ENCODE measurements around the gene ZFPM1.

The ZFPM1 gene

GRCh38 chr16:88430185-88430523, 22.9 kb upstream of the ZFPM1 start:
- Histone ChIP-seq H3K27ac (replicated peaks) (no peak overlapping the region), H3K4me3 (replicated peaks; ENCODE audit: insufficient read depth, low read length) (no peak overlapping the region), H3K27me3 (ENCODE audit: insufficient read depth, poor library complexity, severe bottlenecking) (peaks cover 11% of the 10 kb centered on the region)
- TF ChIP-seq REST (IDR thresholded peaks at IDR 0.05; ENCODE audit: insufficient replicate concordance, low read depth) (no peak), POLR2AphosphoS5 (IDR thresholded peaks at IDR 0.05; ENCODE audit: low read depth) (no peak), SPI1 (IDR thresholded peaks at IDR 0.05; ENCODE audit: borderline replicate concordance, low read depth) (no peak), GABPA (IDR thresholded peaks at IDR 0.05; ENCODE audit: low read depth) (no peak)
- TF ChIP-seq, protein P1, sequence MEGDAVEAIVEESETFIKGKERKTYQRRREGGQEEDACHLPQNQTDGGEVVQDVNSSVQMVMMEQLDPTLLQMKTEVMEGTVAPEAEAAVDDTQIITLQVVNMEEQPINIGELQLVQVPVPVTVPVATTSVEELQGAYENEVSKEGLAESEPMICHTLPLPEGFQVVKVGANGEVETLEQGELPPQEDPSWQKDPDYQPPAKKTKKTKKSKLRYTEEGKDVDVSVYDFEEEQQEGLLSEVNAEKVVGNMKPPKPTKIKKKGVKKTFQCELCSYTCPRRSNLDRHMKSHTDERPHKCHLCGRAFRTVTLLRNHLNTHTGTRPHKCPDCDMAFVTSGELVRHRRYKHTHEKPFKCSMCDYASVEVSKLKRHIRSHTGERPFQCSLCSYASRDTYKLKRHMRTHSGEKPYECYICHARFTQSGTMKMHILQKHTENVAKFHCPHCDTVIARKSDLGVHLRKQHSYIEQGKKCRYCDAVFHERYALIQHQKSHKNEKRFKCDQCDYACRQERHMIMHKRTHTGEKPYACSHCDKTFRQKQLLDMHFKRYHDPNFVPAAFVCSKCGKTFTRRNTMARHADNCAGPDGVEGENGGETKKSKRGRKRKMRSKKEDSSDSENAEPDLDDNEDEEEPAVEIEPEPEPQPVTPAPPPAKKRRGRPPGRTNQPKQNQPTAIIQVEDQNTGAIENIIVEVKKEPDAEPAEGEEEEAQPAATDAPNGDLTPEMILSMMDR (IDR thresholded peaks at IDR 0.05; ENCODE audit: insufficient read depth, low read length) = no peak
- DNase-seq (ENCODE audit: low read depth in 1 of 2, low spot score in 1 of 2) = no peak

DNA sequence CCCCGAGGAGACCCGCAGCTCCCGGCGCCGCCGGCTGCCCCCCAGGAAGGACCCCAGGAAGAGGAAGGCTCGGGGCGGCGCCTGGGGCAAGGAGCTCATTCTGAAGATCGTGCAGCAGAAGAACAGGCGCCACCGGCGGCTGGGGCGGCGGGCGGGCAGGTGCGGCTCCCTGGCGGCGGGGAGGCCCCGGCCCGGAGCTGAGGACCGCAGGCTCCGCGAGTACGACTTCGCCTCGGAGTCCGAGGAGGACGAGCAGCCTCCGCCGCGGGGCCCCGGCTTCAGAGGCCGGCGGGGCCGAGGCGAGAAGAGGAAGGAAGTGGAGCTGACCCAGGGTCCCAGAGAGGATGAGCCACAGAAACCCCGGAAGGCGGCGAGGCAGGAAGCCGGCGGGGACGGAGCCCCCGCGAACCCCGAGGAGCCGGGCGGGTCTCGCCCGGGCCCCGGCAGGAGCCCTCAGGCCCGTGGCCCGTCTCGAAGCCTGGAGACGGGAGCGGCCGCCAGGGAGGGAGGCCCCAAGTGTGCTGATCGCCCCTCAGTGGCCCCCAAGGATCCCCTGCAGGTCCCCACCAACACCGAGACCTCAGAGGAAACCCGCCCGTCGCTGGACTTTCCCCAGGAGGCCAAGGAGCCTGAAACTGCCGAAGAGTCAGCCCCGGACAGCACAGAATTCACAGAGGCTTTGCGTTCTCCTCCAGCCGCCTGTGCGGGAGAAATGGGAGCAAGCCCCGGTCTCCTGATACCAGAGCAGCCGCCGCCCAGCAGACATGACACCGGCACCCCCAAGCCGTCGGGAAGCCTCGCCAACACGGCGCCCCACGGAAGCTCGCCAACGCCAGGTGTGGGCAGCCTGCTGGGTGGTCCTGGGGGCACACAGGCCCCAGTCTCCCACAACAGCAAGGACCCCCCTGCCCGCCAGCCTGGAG, 22.3 kb upstream of the ZFPM1 start:
- no peak overlapping the region for H3K4me3 ChIP-seq (replicated peaks; ENCODE audit: insufficient read depth, low read length)
- DNase-seq (ENCODE audit: low read depth in 1 of 2, low spot score in 1 of 2) = no peak
- no peak for TF ChIP-seq GABPA (IDR thresholded peaks at IDR 0.05; ENCODE audit: low read depth)
- TF ChIP-seq REST (IDR thresholded peaks at IDR 0.05; ENCODE audit: insufficient replicate concordance, low read depth) = no peak
- TF ChIP-seq, protein P1 (IDR thresholded peaks at IDR 0.05; ENCODE audit: insufficient read depth, low read length) = no peak
- no peak for TF ChIP-seq SPI1 (IDR thresholded peaks at IDR 0.05; ENCODE audit: borderline replicate concordance, low read depth)
- TF ChIP-seq POLR2AphosphoS5 (IDR thresholded peaks at IDR 0.05; ENCODE audit: low read depth) = no peak
- H3K27ac ChIP-seq (replicated peaks) = no peak overlapping the region
- peaks cover 11% of the 10 kb centered on the region for H3K27me3 ChIP-seq (ENCODE audit: insufficient read depth, poor library complexity, severe bottlenecking)

DNA sequence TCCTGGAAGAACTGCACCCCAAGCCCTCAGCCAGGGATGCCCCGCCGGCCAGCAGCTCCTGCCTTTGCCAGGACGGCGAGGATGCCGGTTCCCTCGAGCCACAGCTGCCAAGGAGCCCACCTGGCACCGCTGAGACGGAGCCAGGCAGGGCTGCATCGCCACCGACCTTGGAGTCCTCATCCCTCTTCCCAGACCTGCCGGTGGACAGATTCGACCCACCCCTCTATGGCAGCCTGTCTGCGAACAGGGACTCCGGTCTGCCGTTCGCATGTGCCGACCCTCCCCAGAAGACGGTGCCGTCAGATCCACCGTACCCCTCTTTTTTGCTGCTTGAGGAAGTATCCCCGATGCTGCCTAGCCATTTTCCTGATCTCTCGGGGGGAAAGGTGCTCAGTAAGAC, 21.4 kb upstream of the ZFPM1 start:
- TF ChIP-seq GABPA (IDR thresholded peaks at IDR 0.05; ENCODE audit: low read depth) (no peak), SPI1 (IDR thresholded peaks at IDR 0.05; ENCODE audit: borderline replicate concordance, low read depth) (no peak), REST (IDR thresholded peaks at IDR 0.05; ENCODE audit: insufficient replicate concordance, low read depth) (no peak), POLR2AphosphoS5 (IDR thresholded peaks at IDR 0.05; ENCODE audit: low read depth) (no peak)
- TF ChIP-seq, protein P1 (IDR thresholded peaks at IDR 0.05; ENCODE audit: insufficient read depth, low read length) = no peak
- Histone ChIP-seq H3K27ac (replicated peaks) (no peak overlapping the region), H3K4me3 (replicated peaks; ENCODE audit: insufficient read depth, low read length) (no peak overlapping the region), H3K27me3 (ENCODE audit: insufficient read depth, poor library complexity, severe bottlenecking) (peaks cover 11% of the 10 kb centered on the region)
- no peak for DNase-seq (ENCODE audit: low read depth in 1 of 2, low spot score in 1 of 2)

Data from HL-60 (cell line).